ENCODE results near the gene TAP1.

DNA sequence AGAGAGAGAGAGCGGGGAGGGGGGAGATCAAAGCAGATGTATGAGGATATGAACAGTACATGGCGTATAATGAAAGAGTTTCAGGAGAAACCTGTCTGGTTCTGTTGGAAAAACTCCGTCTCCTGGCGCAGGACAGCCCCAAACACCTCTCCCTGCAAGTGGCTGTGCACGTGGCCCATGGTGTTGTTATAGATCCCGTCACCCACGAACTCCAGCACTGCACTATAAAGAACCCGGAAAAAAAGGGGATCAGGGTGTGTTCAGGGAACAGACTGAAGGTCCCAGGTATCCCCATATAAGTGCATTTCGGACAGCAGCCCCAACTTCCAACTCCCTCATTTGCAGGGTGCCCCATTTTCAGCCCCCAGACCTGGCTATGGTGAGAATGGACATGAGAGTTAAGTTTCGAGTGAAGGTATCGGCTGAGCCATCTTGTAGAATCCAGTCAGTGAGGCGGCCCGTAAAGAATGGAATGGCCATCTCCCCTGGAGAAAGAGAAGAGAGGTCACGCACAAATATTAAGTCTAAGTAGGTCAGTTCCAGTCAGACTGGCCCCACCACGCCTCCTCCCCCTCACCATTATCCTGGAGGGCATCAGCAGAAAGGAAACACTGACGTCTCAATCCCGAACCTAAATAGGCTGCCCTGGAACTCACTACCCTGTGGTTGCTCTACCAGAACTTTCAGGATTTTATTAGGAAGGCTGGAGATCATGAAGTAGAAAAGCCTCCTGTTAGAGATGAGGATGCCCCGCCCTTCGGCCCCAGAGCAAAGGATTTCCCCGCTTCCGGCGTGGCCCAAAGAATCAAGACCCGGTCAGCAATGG, 1.3 kb downstream of the TAP1 start:
- no peak for TF ChIP-seq EZH2phosphoT487 (conservative IDR thresholded peaks at IDR 0.05; ENCODE audit: low read length)
- no peak for TF ChIP-seq CTCF (IDR thresholded peaks at IDR 0.05; ENCODE audit: insufficient read depth, low read length, poor library complexity, severe bottlenecking)

Measured in SU-DHL-6 (cell line).